Mucosa of descending colon (tissue), 3 donors: ENCODE data around the gene NCBP2L. TPM values are rescaled to one million over a fixed set of nuclear protein-coding genes. Genes with fewer than 3 reads are reported as not detected.
"Not testable (repeated sequence)": the region's sequence is repeated elsewhere in the genome, so short reads cannot be mapped to it uniquely, and the experiment has no call there.

ENCODE experiments used
- ATAC-seq: fragments of 200-7000 bp; cut with Tn5 transposase; one replicate; pipeline ENCODE4 v1.9.1; 2020; ENCODE audit warnings: mild to moderate bottlenecking, moderate library complexity
- DNase-seq, 3 donors: peaks; one replicate each; pipeline ENCODE4 v3.0.0-alpha.2; 2020
- H3K36me3 ChIP-seq: fragments of 200-600 bp; one replicate; pipeline ENCODE4 v1.8.0; 2021; ENCODE audit warnings: low read depth, mild to moderate bottlenecking
- H3K4me1 ChIP-seq: fragments of 200-600 bp; one replicate; pipeline ENCODE4 v1.8.0; 2021; ENCODE audit warnings: low read depth, mild to moderate bottlenecking
- H3K4me3 ChIP-seq: fragments of 200-600 bp; one replicate; pipeline ENCODE4 v1.8.0; 2021; ENCODE audit warnings: mild to moderate bottlenecking
- H3K9me3 ChIP-seq: fragments of 200-600 bp; one replicate; pipeline ENCODE4 v1.8.0; 2021; ENCODE audit warnings: mild to moderate bottlenecking
- intact Hi-C, 2 donors: fragments of 100-400 bp; cut with DNase I in 1 of 2; cut with micrococcal nuclease in 1 of 2; formaldehyde crosslinking; loops; one replicate each; pipeline versions ENCODE4 v1.11.0 to v1.11.1; 2022; cut with DNase I, micrococcal nuclease
- total RNA-seq, 3 donors: library from RNA; stranded (reverse); fragmentation: NEBNext Ultra II Directional in 2 of 3; extraction: Animal tissue kit (Norgen Biotek cat#: 25700) in 2 of 3; gene quantifications; one replicate each; pipeline versions ENCODE4 v1.2.1 to v1.2.4, GENCODE V29; 2021 to 2023
- TF ChIP-seq, protein P1 (sequence below): fragments of 200-600 bp; IDR thresholded peaks from one replicate; pipeline ENCODE4 v1.8.0; 2022; ENCODE audit warnings: antibody characterized with exemption, mild to moderate bottlenecking
- donor health status: DM: no; HTN: no; CAD: no; lungs with moderate emphysema.
- donor health status: DM: no; HTN: no; CAD: no.
- donor health status: DM: no; HTN: yes; CAD: no.

Gene NCBP2L
- total RNA-seq, 3 donors from 2014 or later, result not detected

- no peak for DNase-seq
- H3K4me3 ChIP-seq, result no peak overlapping the region
Measured at GRCh38 chrX:107780525-107780924, 3.0 kb downstream of the NCBP2L start.

DNA sequence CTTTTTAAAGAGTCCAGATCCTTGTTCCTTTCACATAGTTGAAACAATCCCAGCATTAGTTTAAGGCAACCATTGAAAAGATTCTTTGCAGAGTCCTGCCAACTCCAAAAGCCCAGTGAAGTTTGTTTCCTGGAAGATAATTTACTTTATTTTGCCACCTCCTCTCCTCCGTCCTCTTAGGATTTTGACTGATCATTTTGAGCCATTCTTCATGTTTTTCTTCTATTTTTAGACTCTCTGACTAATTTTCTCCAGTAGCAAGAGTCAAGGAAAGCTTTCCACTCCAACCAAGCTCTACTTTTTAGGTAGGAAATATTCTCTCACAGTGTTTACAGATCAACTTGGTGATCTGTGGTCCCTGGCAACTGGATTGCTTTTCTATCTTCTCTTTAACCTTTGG is 10.3 kb downstream of the NCBP2L start:
- TF ChIP-seq, protein P1, sequence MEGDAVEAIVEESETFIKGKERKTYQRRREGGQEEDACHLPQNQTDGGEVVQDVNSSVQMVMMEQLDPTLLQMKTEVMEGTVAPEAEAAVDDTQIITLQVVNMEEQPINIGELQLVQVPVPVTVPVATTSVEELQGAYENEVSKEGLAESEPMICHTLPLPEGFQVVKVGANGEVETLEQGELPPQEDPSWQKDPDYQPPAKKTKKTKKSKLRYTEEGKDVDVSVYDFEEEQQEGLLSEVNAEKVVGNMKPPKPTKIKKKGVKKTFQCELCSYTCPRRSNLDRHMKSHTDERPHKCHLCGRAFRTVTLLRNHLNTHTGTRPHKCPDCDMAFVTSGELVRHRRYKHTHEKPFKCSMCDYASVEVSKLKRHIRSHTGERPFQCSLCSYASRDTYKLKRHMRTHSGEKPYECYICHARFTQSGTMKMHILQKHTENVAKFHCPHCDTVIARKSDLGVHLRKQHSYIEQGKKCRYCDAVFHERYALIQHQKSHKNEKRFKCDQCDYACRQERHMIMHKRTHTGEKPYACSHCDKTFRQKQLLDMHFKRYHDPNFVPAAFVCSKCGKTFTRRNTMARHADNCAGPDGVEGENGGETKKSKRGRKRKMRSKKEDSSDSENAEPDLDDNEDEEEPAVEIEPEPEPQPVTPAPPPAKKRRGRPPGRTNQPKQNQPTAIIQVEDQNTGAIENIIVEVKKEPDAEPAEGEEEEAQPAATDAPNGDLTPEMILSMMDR, result no peak
- no peaks in the 10 kb centered on the region for H3K36me3 ChIP-seq
- DNase-seq, result no peak
- intact Hi-C loops, result no loop called here
- no peaks in the 10 kb centered on the region for H3K9me3 ChIP-seq
- no peak for ATAC-seq
- H3K4me1 ChIP-seq, result no peaks in the 10 kb centered on the region
- H3K4me3 ChIP-seq, result no peak overlapping the region

More at GRCh38 chrX:107780525-107780924, 3.0 kb downstream of the NCBP2L start:
- intact Hi-C loops, result no loop called here
- Histone ChIP-seq H3K9me3 (no peaks in the 10 kb centered on the region), H3K36me3 (no peaks in the 10 kb centered on the region), H3K4me1 (no peaks in the 10 kb centered on the region)
- no peak for ATAC-seq
- TF ChIP-seq, protein P1, result no peak

DNA sequence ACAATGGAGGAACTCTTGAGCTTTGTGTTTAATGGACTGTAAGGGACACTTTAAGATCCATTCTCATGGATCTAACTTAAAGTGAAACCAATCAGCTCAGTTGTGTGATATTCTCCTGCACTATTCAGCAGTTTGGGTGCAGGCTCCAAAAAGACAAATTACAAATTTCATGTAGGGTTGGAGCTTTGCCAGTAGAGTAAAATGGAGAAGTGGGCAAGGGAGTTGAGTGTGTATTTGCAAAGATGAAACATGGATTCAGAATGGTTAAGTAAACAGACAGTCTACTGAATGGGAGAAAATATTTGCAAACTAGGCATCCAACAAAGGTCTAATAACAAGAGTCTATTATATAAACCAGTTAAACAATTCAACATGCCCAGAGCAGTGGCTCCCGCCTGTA is 26.9 kb downstream of the NCBP2L start:
- no peak overlapping the region for H3K4me3 ChIP-seq
- ATAC-seq, result no peak
- H3K36me3 ChIP-seq, result no peaks in the 10 kb centered on the region
- no peaks in the 10 kb centered on the region for H3K9me3 ChIP-seq
- no peaks in the 10 kb centered on the region for H3K4me1 ChIP-seq
- no peak for DNase-seq
- intact Hi-C loops, result no loop called here
- TF ChIP-seq, protein P1, result no peak

DNA sequence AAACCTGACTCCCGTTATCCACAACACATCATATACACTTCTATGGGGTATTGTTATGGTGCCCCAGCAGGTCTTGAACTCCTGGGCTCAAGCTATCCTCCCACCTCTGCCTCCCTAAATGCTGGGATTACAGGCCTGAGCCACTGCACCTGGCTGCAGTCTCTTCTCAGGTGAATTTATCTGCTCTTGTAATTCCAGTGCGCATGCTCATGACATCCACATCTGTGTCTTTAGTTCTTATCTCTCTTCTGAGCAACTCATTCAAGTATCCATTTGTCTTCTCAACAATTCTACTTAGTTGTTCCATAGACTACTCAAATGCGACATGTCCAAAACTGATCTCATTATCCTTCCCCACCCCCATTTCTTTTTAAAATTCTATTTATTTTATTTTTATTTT is 27.6 kb downstream of the NCBP2L start:
- Histone ChIP-seq H3K4me3 (no peak overlapping the region), H3K4me1 (no peaks in the 10 kb centered on the region), H3K36me3 (no peaks in the 10 kb centered on the region), H3K9me3 (no peaks in the 10 kb centered on the region)
- TF ChIP-seq, protein P1, result no peak
- intact Hi-C loops, result no loop called here
- DNase-seq (no peak), ATAC-seq (no peak)

DNA sequence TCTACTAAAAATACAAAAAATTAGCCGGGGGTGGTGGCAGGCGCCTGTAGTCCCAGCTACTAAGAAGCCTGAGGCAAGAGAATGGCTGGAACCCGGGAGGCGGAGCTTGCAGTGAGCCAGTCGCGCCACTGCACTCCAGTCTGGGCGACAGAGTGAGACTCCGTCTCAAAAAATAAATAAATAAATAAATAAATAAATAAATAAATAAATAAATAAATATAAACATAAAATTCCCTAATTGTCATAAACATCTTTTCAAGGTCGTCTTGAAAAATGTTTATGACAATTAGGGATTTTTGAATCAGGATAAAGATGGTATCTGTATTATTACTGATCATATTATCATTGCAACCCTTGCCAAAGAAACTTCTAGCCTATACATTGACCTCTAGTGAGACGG is 32.5 kb downstream of the NCBP2L start:
- H3K4me3 ChIP-seq, H3K9me3 ChIP-seq, ATAC-seq, intact Hi-C loops, H3K4me1 ChIP-seq, H3K36me3 ChIP-seq, DNase-seq: not testable (repeated sequence)

DNA sequence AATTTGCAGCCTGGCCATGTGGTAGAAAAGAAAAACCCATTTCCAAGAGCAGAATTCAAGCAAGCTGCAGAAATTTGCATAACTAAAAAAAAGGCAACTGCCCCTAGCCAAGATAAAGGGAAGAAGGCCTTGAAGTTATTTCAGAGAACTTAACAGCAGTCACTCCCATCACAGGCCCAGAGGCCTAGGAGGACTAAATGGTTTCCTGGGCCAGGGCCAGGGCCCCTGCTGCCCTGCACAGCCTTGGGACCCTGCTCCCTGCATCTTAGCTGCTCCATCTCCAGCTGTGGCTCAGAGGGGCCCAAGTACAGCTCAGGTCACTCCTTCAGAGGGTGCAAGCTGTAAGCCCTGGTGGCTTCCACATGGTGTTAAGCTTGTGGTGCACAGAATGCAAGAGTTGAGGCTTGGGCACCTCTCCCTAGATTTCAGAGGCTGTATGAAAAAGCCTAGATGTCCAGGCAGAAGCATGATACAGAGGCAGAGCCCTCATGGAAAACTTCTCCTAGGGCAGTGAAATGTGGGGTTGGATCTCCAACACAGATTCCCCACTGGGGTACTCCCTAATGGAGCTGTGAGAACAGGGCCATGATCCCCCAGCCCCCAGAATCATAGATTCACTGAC is 41.5 kb downstream of the NCBP2L start:
- intact Hi-C loops, result no loop called here
- Histone ChIP-seq H3K4me3 (no peak overlapping the region), H3K4me1 (no peaks in the 10 kb centered on the region), H3K9me3 (peaks cover 5% of the 10 kb centered on the region), H3K36me3 (no peaks in the 10 kb centered on the region)
- TF ChIP-seq, protein P1, result no peak
- ATAC-seq (no peak), DNase-seq (no peak)
